Measurements from ENCODE around the gene RASA1.

Gene RASA1

GRCh38 chr5:87434461-87434860 is 166.8 kb downstream of the RASA1 start:
- DNase-seq (ENCODE audit: low spot score in 2 of 2): no peak
- Histone ChIP-seq H3K36me3 (replicated peaks) (no peaks in the 10 kb centered on the region), H3K4me1 (no peaks in the 10 kb centered on the region), H3K4me3 (no peak overlapping the region), H3K27me3 (ENCODE audit: low read depth) (no peaks in the 10 kb centered on the region), H3K9me3 (no peaks in the 10 kb centered on the region)
- in situ Hi-C loops (cut with MboI; ENCODE audit: low sequenced_read_pairs): no loop called here

GRCh38 chr5:87435144-87435694 is 167.5 kb downstream of the RASA1 start:
- DNase-seq (ENCODE audit: low spot score in 2 of 2): no peak
- no peaks in the 10 kb centered on the region for H3K9me3 ChIP-seq
- H3K4me3 ChIP-seq: no peak overlapping the region
- H3K27me3 ChIP-seq (ENCODE audit: low read depth): no peaks in the 10 kb centered on the region
- in situ Hi-C loops (cut with MboI; ENCODE audit: low sequenced_read_pairs): no loop called here
- H3K36me3 ChIP-seq (replicated peaks): no peaks in the 10 kb centered on the region
- no peaks in the 10 kb centered on the region for H3K4me1 ChIP-seq

- Histone ChIP-seq H3K36me3 (replicated peaks) (no peaks in the 10 kb centered on the region), H3K27me3 (ENCODE audit: low read depth) (no peaks in the 10 kb centered on the region), H3K9me3 (no peaks in the 10 kb centered on the region), H3K4me1 (no peaks in the 10 kb centered on the region), H3K4me3 (no peak overlapping the region)
- no peak for DNase-seq (ENCODE audit: low spot score in 2 of 2)
- in situ Hi-C loops (cut with MboI; ENCODE audit: low sequenced_read_pairs): no loop called here
Measured at GRCh38 chr5:87437724-87438123, 170.0 kb downstream of the RASA1 start.

DNA sequence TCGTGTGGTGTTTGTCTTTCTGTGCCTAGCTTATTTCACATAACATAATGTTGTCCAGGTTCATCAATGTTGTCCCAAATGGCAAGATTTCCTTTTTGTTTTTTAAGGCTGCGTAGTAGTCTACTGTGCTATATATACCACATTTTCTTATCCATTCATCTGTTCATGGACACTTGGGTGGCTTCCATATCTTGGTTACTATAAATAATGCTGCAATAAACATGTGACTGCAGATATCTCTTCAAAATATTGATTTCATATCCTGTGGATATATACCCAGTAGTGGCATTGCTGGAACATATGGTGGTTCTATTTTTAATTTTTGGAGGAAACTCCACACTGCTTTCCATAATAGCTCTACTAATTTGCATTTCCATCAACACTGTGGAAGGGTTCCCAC is 170.5 kb downstream of the RASA1 start:
- H3K27me3 ChIP-seq (ENCODE audit: low read depth): no peaks in the 10 kb centered on the region
- H3K9me3 ChIP-seq: no peaks in the 10 kb centered on the region
- DNase-seq (ENCODE audit: low spot score in 2 of 2): no peak
- in situ Hi-C loops (cut with MboI; ENCODE audit: low sequenced_read_pairs): no loop called here
- H3K4me1 ChIP-seq: no peaks in the 10 kb centered on the region
- H3K36me3 ChIP-seq (replicated peaks): no peaks in the 10 kb centered on the region
- no peak overlapping the region for H3K4me3 ChIP-seq

Measured in HAP-1 (cell line).